NCI-H146 (cell line): ENCODE data around the gene SNRNP70.

Source experiments
- DNase-seq: peaks from one replicate; lab custom pipeline; 2025; lab: John Stamatoyannopoulos, UW

Gene SNRNP70

GRCh38 chr19:49148044-49148682 is 62.9 kb downstream of the SNRNP70 start:
- no peak for DNase-seq

- peak; percentile 92 for DNase-seq
Observed at GRCh38 chr19:49148784-49149651, 63.8 kb downstream of the SNRNP70 start.

- peak; percentile 84 for DNase-seq
Observed at GRCh38 chr19:49149652-49150105, 64.4 kb downstream of the SNRNP70 start.

GRCh38 chr19:49150106-49150943 is 65.1 kb downstream of the SNRNP70 start:
- DNase-seq = peak; percentile 91

- DNase-seq = no peak
Observed at GRCh38 chr19:49150944-49151243, 65.6 kb downstream of the SNRNP70 start.

GRCh38 chr19:49151267-49152118 is 66.2 kb downstream of the SNRNP70 start:
- peak; percentile 83 for DNase-seq

GRCh38 chr19:49152119-49152550 is 66.9 kb downstream of the SNRNP70 start:
- DNase-seq = no peak

- no peak for DNase-seq
Observed at GRCh38 chr19:49153167-49153809, 68.0 kb downstream of the SNRNP70 start.

GRCh38 chr19:49154279-49154678 is 69.0 kb downstream of the SNRNP70 start:
- DNase-seq = no peak

GRCh38 chr19:49155005-49155819 is 70.0 kb downstream of the SNRNP70 start, which contains the start of gene HRC:
TSS of gene HRC (minus strand) at chr19:49155396. CDS start at chr19:49155237, 159 bp downstream.
- DNase-seq = no peak

GRCh38 chr19:49155820-49156346 is 70.6 kb downstream of the SNRNP70 start:
- DNase-seq = no peak

- DNase-seq = peak; percentile 78
Observed at GRCh38 chr19:49157445-49158224, 72.4 kb downstream of the SNRNP70 start, which contains the start of gene TRPM4. TSS of gene TRPM4 (plus strand) at chr19:49157792. CDS start at chr19:49157867, 75 bp downstream.
